NCI-H774 (cell line): ENCODE results near the gene GDA.
"Not testable (repeated sequence)": the region's sequence is repeated elsewhere in the genome, so short reads cannot be mapped to it uniquely, and the experiment has no call there.

Source experiments
- DNase-seq: peaks from one replicate; lab custom pipeline; 2025; lab: John Stamatoyannopoulos, UW

GDA gene

GRCh38 chr9:72207278-72207677, 58.0 kb downstream of the GDA start:
- no peak for DNase-seq

- DNase-seq, result no peak
Observed at GRCh38 chr9:72210522-72210921, 61.3 kb downstream of the GDA start.

GRCh38 chr9:72211047-72211446, 61.8 kb downstream of the GDA start:
- no peak for DNase-seq

GRCh38 chr9:72213906-72214305, 64.7 kb downstream of the GDA start:
- no peak for DNase-seq

- no peak for DNase-seq
Observed at GRCh38 chr9:72217306-72217842, 68.1 kb downstream of the GDA start.

GRCh38 chr9:72220589-72220988, 71.3 kb downstream of the GDA start:
- DNase-seq, result no peak

GRCh38 chr9:72226146-72226812, 77.0 kb downstream of the GDA start:
- no peak for DNase-seq

GRCh38 chr9:72228282-72228681, 79.0 kb downstream of the GDA start:
- no peak for DNase-seq

GRCh38 chr9:72232778-72233177, 83.5 kb downstream of the GDA start:
- no peak for DNase-seq

GRCh38 chr9:72247549-72247948, 98.3 kb downstream of the GDA start:
- DNase-seq, result no peak

- DNase-seq, result no peak
Observed at GRCh38 chr9:72251589-72251988, 102.3 kb downstream of the GDA start.

GRCh38 chr9:72254901-72255545, 105.8 kb downstream of the GDA start:
- DNase-seq, result no peak

- DNase-seq, result no peak
Observed at GRCh38 chr9:72255569-72255968, 106.3 kb downstream of the GDA start.

GRCh38 chr9:72256931-72257330, 107.7 kb downstream of the GDA start:
- DNase-seq, result no peak

GRCh38 chr9:72257814-72258213, 108.6 kb downstream of the GDA start:
- no peak for DNase-seq

- DNase-seq, result no peak
Observed at GRCh38 chr9:72262063-72262462, 112.8 kb downstream of the GDA start.

GRCh38 chr9:72263572-72263971, 114.3 kb downstream of the GDA start:
- DNase-seq, result no peak

GRCh38 chr9:72268961-72269360, 119.7 kb downstream of the GDA start:
- no peak for DNase-seq

- not testable (repeated sequence) for DNase-seq
Observed at GRCh38 chr9:72270359-72270758, 121.1 kb downstream of the GDA start.

GRCh38 chr9:72271613-72272478, 122.6 kb downstream of the GDA start:
- DNase-seq, result peak; percentile 48

- no peak for DNase-seq
Observed at GRCh38 chr9:72274441-72274840, 125.2 kb downstream of the GDA start.

GRCh38 chr9:72274916-72275315, 125.7 kb downstream of the GDA start:
- no peak for DNase-seq

GRCh38 chr9:72276429-72276828, 127.2 kb downstream of the GDA start:
- DNase-seq, result no peak
